GM12864 (cell line): ENCODE data around the gene TBC1D13.

Experiments
- DNase-seq: peaks from one replicate; pipeline ENCODE4 v3.0.0-alpha.2; 2011; ENCODE audit warnings: low read depth
- H3K4me3 ChIP-seq: 2 replicates; pipeline ENCODE4 v1.5.1; 2011; ENCODE audit warnings: mild to moderate bottlenecking, low read depth, low read length, control low read depth
- TF ChIP-seq, protein P1 (sequence below): IDR thresholded peaks from 2 replicates; pipeline ENCODE4 v1.5.1; 2011; ENCODE audit warnings: low read depth, mild to moderate bottlenecking, moderate library complexity, low read length, control low read depth, inconsistent platforms; ENCODE audit errors: missing control alignments

Gene TBC1D13

DNA sequence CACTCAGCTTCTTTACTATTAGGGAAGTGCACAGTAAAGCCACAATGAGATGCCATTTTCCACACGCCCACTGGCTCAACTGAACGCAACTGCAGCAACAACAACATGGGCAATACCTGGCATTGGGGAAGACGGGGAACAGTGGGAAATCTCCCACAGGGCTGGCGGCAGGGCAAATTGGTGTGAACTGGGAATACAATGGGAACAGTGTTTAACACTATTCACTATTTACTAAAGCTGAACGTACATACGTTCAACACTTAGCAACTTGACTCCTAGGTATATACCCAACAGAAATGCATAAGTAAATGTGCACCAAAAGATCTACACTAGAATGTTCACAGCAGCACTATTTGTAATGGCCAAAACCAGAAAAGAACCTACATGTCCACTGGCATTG, 29.5 kb upstream of the TBC1D13 start:
- DNase-seq: no peak
- TF ChIP-seq, protein P1, sequence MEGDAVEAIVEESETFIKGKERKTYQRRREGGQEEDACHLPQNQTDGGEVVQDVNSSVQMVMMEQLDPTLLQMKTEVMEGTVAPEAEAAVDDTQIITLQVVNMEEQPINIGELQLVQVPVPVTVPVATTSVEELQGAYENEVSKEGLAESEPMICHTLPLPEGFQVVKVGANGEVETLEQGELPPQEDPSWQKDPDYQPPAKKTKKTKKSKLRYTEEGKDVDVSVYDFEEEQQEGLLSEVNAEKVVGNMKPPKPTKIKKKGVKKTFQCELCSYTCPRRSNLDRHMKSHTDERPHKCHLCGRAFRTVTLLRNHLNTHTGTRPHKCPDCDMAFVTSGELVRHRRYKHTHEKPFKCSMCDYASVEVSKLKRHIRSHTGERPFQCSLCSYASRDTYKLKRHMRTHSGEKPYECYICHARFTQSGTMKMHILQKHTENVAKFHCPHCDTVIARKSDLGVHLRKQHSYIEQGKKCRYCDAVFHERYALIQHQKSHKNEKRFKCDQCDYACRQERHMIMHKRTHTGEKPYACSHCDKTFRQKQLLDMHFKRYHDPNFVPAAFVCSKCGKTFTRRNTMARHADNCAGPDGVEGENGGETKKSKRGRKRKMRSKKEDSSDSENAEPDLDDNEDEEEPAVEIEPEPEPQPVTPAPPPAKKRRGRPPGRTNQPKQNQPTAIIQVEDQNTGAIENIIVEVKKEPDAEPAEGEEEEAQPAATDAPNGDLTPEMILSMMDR: no peak
- H3K4me3 ChIP-seq: no peak overlapping the region

DNA sequence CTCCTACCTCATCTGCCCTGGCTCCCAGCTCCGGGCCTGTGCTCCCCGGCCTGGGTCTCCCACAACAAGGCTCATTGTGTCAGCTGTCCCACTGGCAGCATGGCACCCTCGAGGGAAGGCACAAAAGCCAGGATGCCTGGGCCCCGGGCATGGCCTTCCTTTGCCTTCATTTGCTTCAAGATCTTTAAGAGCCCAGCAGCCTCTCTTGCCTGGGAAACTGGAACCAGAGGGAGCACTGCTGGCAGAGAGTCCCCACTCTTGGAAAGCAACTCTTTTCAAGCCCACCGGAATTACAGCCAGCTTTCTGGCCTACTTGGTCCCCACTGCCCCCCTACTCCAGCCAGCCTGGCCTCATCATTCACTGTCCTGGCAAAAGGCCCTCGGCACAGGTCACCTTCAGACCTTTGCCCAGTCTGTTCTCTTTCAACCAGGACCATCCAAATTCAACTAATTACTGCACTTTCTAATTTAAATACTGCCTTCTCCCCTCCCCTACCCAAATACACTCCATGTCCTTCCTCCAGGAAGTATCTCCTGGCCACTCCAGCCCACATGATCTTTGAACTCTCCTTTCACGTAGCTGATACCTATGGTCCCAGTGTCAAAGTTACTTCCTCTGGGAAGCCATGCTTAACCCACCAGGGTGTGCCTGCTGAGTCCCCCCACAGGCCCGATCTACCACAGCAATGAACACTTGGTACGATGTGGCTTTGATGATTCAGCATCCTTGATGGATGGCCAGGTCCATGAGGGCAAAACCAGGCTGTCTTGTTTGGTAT, 24.2 kb upstream of the TBC1D13 start:
- no peak for DNase-seq
- TF ChIP-seq, protein P1: no peak
- no peak overlapping the region for H3K4me3 ChIP-seq

- TF ChIP-seq, protein P1: no peak
- no peak for DNase-seq
Observed at GRCh38 chr9:128764361-128764760, 22.7 kb upstream of the TBC1D13 start.

DNA sequence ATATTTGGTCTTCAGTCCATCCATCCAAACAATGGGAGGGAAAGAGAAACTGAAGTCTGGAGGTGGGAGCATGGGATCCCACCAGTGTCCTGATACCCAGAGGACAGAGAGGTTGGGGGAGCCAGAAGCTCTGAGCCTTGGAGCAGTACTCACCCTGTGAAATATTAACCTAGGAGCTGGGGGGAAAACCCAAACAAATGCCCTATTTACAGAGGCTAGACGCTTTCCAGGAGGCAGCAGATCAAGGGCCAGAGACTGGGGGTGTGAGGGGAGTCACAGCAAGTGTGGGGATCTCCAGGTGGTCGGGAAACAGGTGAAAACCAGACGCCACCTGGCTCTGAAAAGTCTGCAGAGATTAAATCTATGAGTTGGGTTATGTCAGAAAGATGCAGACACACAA, 21.6 kb upstream of the TBC1D13 start:
- TF ChIP-seq, protein P1: no peak
- H3K4me3 ChIP-seq: no peak overlapping the region
- no peak for DNase-seq

More at GRCh38 chr9:128764361-128764760, 22.7 kb upstream of the TBC1D13 start:
- H3K4me3 ChIP-seq: no peak overlapping the region

DNA sequence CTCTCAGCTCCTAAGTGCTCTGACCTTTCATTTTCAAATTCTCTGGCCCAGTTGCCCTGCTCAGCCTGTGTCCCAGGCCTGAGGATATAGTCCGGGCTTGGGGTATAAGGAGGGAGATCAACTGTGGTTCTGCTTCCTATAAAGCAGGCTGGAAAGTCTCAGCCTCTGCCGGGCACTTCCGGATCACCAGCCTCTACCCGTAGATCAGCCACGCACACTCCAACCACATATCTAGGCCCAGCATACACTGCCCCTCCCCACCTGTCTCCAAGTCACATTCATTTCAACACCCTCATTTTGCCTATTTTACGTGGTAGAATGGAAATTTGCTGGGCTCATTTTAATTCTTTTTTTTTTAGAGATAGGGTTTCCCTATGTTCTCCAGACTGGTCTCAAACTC, 18.4 kb upstream of the TBC1D13 start:
- TF ChIP-seq, protein P1: no peak
- DNase-seq: no peak
- no peak overlapping the region for H3K4me3 ChIP-seq

- TF ChIP-seq, protein P1: no peak
- H3K4me3 ChIP-seq: peak overlapping the region; percentile 75
- no peak for DNase-seq
Observed at GRCh38 chr9:128770286-128771030, 16.6 kb upstream of the TBC1D13 start.
